ENCODE measurements around the gene RHEBL1. TPM values are rescaled to one million over a fixed set of nuclear protein-coding genes. Genes with fewer than 3 reads are reported as not detected.

RHEBL1 gene
- total RNA-seq, 1 donor from 2014 or later: 16.0 TPM

- H3K9me3 Mint-ChIP-seq: no peaks in the 10 kb centered on the region
- peaks cover 87% of the 10 kb centered on the region for H3K36me3 Mint-ChIP-seq (ENCODE audit: low read depth)
- no peak overlapping the region for H3K4me3 Mint-ChIP-seq (ENCODE audit: low read depth)
- DNase-seq (ENCODE audit: low spot score): no peak
- no peak overlapping the region for H3K27ac Mint-ChIP-seq
- no peaks in the 10 kb centered on the region for H3K4me1 Mint-ChIP-seq (ENCODE audit: low read depth)
- H3K27me3 Mint-ChIP-seq (ENCODE audit: low read depth): no peaks in the 10 kb centered on the region
- intact Hi-C loops (cut with micrococcal nuclease): no loop called here
Observed at GRCh38 chr12:49037111-49037946, 32.5 kb downstream of the RHEBL1 start.

GRCh38 chr12:49036029-49036428 is 33.8 kb downstream of the RHEBL1 start:
- Mint-ChIP-seq H3K9me3 (no peaks in the 10 kb centered on the region), H3K4me3 (ENCODE audit: low read depth) (no peak overlapping the region), H3K27me3 (ENCODE audit: low read depth) (no peaks in the 10 kb centered on the region), H3K36me3 (ENCODE audit: low read depth) (peaks cover 85% of the 10 kb centered on the region), H3K4me1 (ENCODE audit: low read depth) (no peaks in the 10 kb centered on the region), H3K27ac (no peak overlapping the region)
- intact Hi-C loops (cut with micrococcal nuclease): no loop called here
- no peak for DNase-seq (ENCODE audit: low spot score)

GRCh38 chr12:49034286-49034622 is 35.5 kb downstream of the RHEBL1 start:
- no peaks in the 10 kb centered on the region for H3K9me3 Mint-ChIP-seq
- no peaks in the 10 kb centered on the region for H3K27me3 Mint-ChIP-seq (ENCODE audit: low read depth)
- H3K4me3 Mint-ChIP-seq (ENCODE audit: low read depth): no peak overlapping the region
- H3K27ac Mint-ChIP-seq: no peak overlapping the region
- intact Hi-C loops (cut with micrococcal nuclease): no loop called here
- peaks cover 78% of the 10 kb centered on the region for H3K36me3 Mint-ChIP-seq (ENCODE audit: low read depth)
- no peaks in the 10 kb centered on the region for H3K4me1 Mint-ChIP-seq (ENCODE audit: low read depth)
- no peak for DNase-seq (ENCODE audit: low spot score)

- DNase-seq (ENCODE audit: low spot score): no peak
- H3K27me3 Mint-ChIP-seq (ENCODE audit: low read depth): no peaks in the 10 kb centered on the region
- peaks cover 76% of the 10 kb centered on the region for H3K36me3 Mint-ChIP-seq (ENCODE audit: low read depth)
- no peak overlapping the region for H3K4me3 Mint-ChIP-seq (ENCODE audit: low read depth)
- no peaks in the 10 kb centered on the region for H3K9me3 Mint-ChIP-seq
- intact Hi-C loops (cut with micrococcal nuclease): no loop called here
- H3K27ac Mint-ChIP-seq: no peak overlapping the region
- H3K4me1 Mint-ChIP-seq (ENCODE audit: low read depth): no peaks in the 10 kb centered on the region
Observed at GRCh38 chr12:49033611-49034285, 36.0 kb downstream of the RHEBL1 start.

GRCh38 chr12:49032679-49033447 is 36.9 kb downstream of the RHEBL1 start:
- no peak for DNase-seq (ENCODE audit: low spot score)
- Mint-ChIP-seq H3K4me1 (ENCODE audit: low read depth) (no peaks in the 10 kb centered on the region), H3K9me3 (no peaks in the 10 kb centered on the region), H3K36me3 (ENCODE audit: low read depth) (peaks cover 78% of the 10 kb centered on the region), H3K4me3 (ENCODE audit: low read depth) (no peak overlapping the region), H3K27me3 (ENCODE audit: low read depth) (no peaks in the 10 kb centered on the region), H3K27ac (no peak overlapping the region)
- intact Hi-C loops (cut with micrococcal nuclease): no loop called here

- no peak overlapping the region for H3K4me3 Mint-ChIP-seq (ENCODE audit: low read depth)
- intact Hi-C loops (cut with micrococcal nuclease): no loop called here
- H3K36me3 Mint-ChIP-seq (ENCODE audit: low read depth): peaks cover 80% of the 10 kb centered on the region
- no peaks in the 10 kb centered on the region for H3K9me3 Mint-ChIP-seq
- no peaks in the 10 kb centered on the region for H3K27me3 Mint-ChIP-seq (ENCODE audit: low read depth)
- no peak for DNase-seq (ENCODE audit: low spot score)
- no peak overlapping the region for H3K27ac Mint-ChIP-seq
- no peaks in the 10 kb centered on the region for H3K4me1 Mint-ChIP-seq (ENCODE audit: low read depth)
Observed at GRCh38 chr12:49032276-49032675, 37.5 kb downstream of the RHEBL1 start.

GRCh38 chr12:49031573-49032161 is 38.1 kb downstream of the RHEBL1 start:
- H3K9me3 Mint-ChIP-seq: no peaks in the 10 kb centered on the region
- H3K36me3 Mint-ChIP-seq (ENCODE audit: low read depth): peaks cover 80% of the 10 kb centered on the region

GRCh38 chr12:49030714-49031572 is 38.8 kb downstream of the RHEBL1 start:
- no peak overlapping the region for H3K27ac Mint-ChIP-seq
- intact Hi-C loops (cut with micrococcal nuclease): no loop called here
- H3K4me1 Mint-ChIP-seq (ENCODE audit: low read depth): no peaks in the 10 kb centered on the region
- no peaks in the 10 kb centered on the region for H3K9me3 Mint-ChIP-seq
- H3K36me3 Mint-ChIP-seq (ENCODE audit: low read depth): peaks cover 79% of the 10 kb centered on the region
- H3K4me3 Mint-ChIP-seq (ENCODE audit: low read depth): no peak overlapping the region
- no peaks in the 10 kb centered on the region for H3K27me3 Mint-ChIP-seq (ENCODE audit: low read depth)
- DNase-seq (ENCODE audit: low spot score): no peak

More at GRCh38 chr12:49031573-49032161, 38.1 kb downstream of the RHEBL1 start:
- no peak overlapping the region for H3K4me3 Mint-ChIP-seq (ENCODE audit: low read depth)
- intact Hi-C loops (cut with micrococcal nuclease): no loop called here
- H3K27ac Mint-ChIP-seq: no peak overlapping the region
- H3K27me3 Mint-ChIP-seq (ENCODE audit: low read depth): no peaks in the 10 kb centered on the region
- no peak for DNase-seq (ENCODE audit: low spot score)
- H3K4me1 Mint-ChIP-seq (ENCODE audit: low read depth): no peaks in the 10 kb centered on the region

GRCh38 chr12:49030119-49030518 is 39.7 kb downstream of the RHEBL1 start:
- Mint-ChIP-seq H3K36me3 (ENCODE audit: low read depth) (peaks cover 76% of the 10 kb centered on the region), H3K4me3 (ENCODE audit: low read depth) (no peak overlapping the region), H3K27me3 (ENCODE audit: low read depth) (no peaks in the 10 kb centered on the region), H3K4me1 (ENCODE audit: low read depth) (no peaks in the 10 kb centered on the region), H3K9me3 (no peaks in the 10 kb centered on the region), H3K27ac (no peak overlapping the region)
- intact Hi-C loops (cut with micrococcal nuclease): no loop called here
- no peak for DNase-seq (ENCODE audit: low spot score)

- H3K27ac Mint-ChIP-seq: no peak overlapping the region
- H3K4me3 Mint-ChIP-seq (ENCODE audit: low read depth): no peak overlapping the region
Observed at GRCh38 chr12:49028666-49029275, 41.0 kb downstream of the RHEBL1 start.

GRCh38 chr12:49027846-49028555 is 41.8 kb downstream of the RHEBL1 start:
- H3K9me3 Mint-ChIP-seq: no peaks in the 10 kb centered on the region

More at GRCh38 chr12:49028666-49029275, 41.0 kb downstream of the RHEBL1 start:
- peaks cover 69% of the 10 kb centered on the region for H3K36me3 Mint-ChIP-seq (ENCODE audit: low read depth)
- no peaks in the 10 kb centered on the region for H3K27me3 Mint-ChIP-seq (ENCODE audit: low read depth)
- no peaks in the 10 kb centered on the region for H3K9me3 Mint-ChIP-seq
- no peaks in the 10 kb centered on the region for H3K4me1 Mint-ChIP-seq (ENCODE audit: low read depth)
- intact Hi-C loops (cut with micrococcal nuclease): no loop called here
- DNase-seq (ENCODE audit: low spot score): no peak

More at GRCh38 chr12:49027846-49028555, 41.8 kb downstream of the RHEBL1 start:
- H3K27ac Mint-ChIP-seq: no peak overlapping the region
- DNase-seq (ENCODE audit: low spot score): no peak
- H3K4me1 Mint-ChIP-seq (ENCODE audit: low read depth): no peaks in the 10 kb centered on the region
- intact Hi-C loops (cut with micrococcal nuclease): no loop called here
- H3K27me3 Mint-ChIP-seq (ENCODE audit: low read depth): no peaks in the 10 kb centered on the region
- peaks cover 72% of the 10 kb centered on the region for H3K36me3 Mint-ChIP-seq (ENCODE audit: low read depth)
- H3K4me3 Mint-ChIP-seq (ENCODE audit: low read depth): no peak overlapping the region

All from activated T-helper 2 cell treated with anti-CD3 and anti-CD28 coated beads, Interferon-gamma antibody, Interleukin-2, Interleukin-4, amounts not matched to agents 10 μg/mL and 5 μg/mL and 100 μg/mL, durations not matched to agents 14 hours and 24 hours and 36 hours (primary cell).